CD4-positive, alpha-beta T cell treated with Interleukin-1 beta for 1 hour (primary cell): Measurements from ENCODE around the gene DENND5A.

Experiments used
- DNase-seq, 2 donors: peaks; one replicate each; pipeline ENCODE4 v3.0.0-alpha.2; 2020 to 2022

DENND5A gene

GRCh38 chr11:9092853-9093778, 172.0 kb downstream of the DENND5A start:
- no peak for DNase-seq

- no peak for DNase-seq
Observed at GRCh38 chr11:9092072-9092471, 173.1 kb downstream of the DENND5A start.

- DNase-seq = no peak
Observed at GRCh38 chr11:9091044-9091922, 173.9 kb downstream of the DENND5A start, which contains the start of gene SCUBE2. SCUBE2 (minus strand) TSS chr11:9091599; CDS start chr11:9091528, 71 bp downstream.

- DNase-seq = no peak
Observed at GRCh38 chr11:9090488-9091043, 174.6 kb downstream of the DENND5A start.

- DNase-seq = no peak
Observed at GRCh38 chr11:9089636-9090035, 175.5 kb downstream of the DENND5A start.

GRCh38 chr11:9089061-9089460, 176.1 kb downstream of the DENND5A start:
- no peak for DNase-seq
